ENCODE data around the gene KCNC1.
A peak's percentile ranks its signal among the peaks of the same experiment; 100 is the strongest.

Gene KCNC1

DNA sequence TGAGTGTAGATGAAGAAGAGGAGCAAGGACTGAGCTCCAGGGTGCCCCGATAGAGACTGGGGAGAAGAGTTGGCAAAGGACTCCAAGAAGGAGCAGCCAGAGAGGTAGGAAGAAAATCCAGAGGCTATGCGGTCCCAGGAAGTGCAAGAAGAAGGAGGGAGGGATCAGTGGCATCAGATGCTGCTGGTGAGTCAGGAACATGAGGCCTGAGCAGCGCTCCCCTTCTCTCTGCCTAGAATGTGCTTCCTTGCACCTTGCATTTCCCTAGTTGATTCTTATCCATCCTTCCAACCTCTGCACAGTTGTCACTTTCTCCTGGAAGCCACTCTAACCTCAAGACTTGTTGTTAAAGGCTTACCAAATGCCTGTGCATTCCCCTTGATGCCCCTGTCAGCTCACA, 21.3 kb downstream of the KCNC1 start:
- no peak for DNase-seq

DNA sequence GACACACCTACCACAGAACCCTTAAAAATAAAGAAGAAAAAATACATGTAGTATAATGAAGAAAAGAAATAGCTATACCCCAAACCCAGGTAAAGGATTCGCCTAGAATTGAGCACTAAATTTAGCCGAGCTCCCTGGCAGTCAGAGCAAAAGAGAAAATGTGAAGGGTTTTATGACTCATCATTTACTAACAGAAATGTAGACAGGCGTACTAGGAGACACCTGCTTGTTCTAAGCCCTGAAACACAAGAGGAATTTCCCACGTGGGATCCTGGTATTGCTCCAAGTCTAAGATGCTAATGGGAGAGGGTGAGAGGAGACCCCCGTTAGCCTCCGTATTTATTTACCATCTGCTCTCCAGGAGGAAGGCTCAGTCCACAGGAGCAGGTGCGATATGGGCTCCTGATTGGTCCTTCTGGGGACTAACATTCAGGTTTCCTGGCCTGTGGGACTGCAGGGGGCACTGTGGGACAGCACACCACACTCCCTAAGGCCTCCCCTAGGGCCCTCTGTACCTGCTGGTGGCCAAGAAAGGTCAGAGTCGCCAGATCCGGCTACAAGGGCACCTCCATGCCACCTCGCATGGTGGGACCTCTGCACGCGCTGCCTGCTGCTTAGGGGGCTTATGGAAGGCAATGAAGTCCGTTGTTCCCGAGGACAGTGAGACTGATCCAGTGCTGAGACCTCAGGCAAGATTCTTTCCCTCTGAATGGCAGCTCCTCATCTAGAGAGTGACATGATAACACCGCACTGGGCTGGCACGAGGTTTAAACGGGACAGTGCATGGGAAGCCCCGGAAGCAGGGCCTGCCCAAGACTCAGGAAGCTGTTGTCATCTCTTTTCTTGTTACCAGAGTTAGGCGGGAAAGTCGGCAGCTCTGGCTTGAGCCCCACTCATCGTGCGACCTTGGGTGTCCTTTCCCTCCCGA, 25.8 kb downstream of the KCNC1 start:
- peak; percentile 22 to 48 for DNase-seq

DNA sequence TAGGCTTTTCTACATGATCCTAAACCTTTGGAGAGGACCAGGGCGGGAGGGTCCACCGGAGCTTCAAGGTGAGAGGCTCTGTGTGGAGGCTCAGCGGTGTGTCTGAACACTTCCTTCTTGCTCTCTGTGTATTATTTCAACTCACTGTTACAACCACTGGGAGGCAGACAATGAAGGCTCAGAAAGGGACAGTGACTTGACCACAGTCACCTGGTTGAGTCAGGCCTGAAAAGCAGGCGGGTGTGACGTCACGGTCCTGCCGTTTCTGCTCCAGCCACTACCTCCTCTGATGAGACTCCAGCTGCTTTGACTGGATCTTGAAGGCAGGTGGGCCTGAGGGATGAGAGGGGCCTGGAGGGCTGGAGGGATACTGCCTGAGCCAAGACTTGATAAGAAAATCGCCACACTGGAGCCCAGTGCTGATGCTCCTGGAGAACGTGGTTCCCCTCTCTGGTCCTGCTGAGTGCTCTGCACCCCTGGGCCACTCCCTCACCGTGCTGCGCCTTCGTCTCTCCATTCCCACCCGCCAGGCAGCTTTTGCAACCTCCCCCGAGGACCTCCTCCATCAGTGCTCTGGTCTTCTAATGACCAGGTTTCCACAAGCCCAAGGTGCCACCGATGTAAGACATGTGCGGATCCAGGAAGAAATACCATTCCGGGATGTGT, 27.9 kb downstream of the KCNC1 start:
- DNase-seq, result no peak

DNA sequence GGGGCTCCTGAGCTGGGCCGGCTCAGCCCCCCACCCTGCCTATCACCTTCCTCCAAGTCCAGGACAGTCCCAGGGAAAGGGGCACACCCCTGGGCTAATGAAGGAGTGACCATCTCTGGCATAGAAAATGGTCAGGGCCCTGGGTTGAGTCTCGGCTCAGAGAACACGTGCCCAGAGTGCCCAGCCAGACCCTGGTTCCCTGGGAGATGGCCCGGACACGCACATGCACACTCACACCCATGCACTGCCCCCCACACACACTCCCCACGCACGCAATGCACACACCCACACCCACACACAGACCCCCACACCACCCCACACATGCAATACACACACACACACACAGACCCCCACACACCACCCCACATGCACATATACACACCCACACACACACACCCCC, 28.7 kb downstream of the KCNC1 start:
- DNase-seq, result no peak

DNA sequence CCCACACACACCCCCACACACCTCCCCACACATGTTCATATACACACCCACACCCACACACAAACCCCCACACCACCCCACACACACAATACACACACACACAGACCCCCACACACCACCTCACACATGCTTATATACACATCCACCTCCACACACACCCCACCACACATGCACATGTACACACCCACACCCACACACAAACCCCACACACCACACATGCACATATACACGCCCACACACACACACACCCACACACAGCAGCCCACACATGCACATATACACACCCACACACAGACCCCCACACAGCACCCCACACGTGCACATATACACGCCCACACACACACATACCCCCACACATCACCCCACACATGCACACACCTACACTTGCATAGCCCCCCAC, 29.1 kb downstream of the KCNC1 start:
- no peak for DNase-seq

DNA sequence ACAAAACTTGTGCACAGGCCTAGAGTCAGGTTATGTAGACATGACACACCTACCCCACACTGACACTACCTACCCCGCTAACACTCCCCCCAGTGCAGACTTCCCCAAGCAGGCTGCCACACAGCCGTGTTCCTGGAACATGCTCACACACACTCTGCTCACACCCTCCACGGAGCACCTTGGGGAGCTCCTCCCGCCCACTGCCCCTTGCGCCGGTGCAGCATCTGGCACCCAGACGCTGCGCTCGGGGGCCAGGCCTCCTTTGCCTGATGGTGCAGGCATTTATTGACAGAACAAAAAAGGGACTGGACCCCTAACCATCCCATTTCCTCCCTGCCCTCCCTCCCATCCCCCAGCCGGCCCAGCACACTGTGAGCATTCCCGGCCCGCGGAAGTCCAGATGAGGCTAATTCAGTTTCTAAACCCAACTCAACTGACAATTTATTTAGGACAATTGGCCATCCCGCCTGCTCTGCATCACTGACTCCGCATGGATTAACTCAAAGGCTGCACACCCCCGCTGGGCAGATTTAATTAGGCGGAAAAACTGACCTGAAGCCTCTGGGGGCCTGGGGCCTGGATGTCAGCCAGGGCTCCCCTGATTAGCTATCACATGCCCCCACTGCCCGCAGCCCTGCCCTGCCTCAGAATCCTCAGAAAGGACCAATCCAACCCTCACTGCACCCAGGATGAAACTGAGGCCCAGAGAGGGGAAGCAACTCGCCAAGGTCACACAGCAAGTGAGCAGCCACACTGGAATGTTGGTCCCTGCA, 30.1 kb downstream of the KCNC1 start:
- no peak for DNase-seq

DNA sequence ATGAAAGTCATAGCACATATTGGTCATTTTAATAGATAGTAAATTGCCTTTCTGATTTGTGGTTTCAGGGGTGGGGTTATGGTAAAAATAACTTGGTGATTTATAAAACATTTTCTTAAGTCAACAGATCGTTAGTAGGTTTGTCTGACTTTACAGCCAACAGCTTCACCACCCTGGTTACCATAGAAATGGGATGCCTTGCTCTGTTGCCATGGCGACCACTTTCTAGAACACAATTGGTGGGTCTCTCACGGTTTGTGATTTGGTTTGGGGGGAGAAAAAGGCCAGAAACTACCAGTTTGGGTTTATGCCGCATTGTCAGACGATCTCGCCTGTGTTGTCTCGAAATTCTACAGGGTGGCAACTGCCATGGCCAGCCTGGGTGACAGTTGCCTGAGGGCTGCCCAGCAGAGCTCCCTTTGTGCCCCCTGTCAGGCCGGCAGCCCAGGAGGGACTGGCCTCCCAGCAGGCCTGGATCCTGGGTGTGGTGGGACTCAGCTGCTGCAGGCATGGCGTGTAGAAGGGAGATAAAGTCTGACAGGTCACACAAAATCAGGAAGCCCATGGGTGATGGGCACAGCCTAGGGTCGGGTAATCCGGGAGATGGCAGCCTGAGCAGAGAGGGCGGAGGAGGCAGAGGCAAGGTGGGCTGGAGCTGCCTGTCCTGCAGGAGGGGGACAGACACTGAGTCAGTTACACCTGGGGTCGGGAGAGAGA, 30.9 kb downstream of the KCNC1 start:
- no peak for DNase-seq

DNA sequence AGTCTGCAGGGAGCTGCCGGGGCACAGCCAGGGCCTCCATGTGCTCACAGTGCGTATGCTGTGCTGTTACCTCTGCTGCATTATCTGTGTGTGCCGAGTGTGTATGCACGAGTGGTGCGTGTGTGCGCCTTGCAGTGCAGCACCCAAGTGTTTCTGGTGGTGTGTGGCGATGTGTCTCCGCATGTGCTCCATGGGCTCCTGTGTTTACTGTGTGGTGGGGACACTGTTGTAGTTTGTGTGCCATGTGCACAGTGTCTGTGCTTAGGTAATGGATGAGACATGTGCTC, 31.4 kb downstream of the KCNC1 start:
- DNase-seq, result no peak

DNA sequence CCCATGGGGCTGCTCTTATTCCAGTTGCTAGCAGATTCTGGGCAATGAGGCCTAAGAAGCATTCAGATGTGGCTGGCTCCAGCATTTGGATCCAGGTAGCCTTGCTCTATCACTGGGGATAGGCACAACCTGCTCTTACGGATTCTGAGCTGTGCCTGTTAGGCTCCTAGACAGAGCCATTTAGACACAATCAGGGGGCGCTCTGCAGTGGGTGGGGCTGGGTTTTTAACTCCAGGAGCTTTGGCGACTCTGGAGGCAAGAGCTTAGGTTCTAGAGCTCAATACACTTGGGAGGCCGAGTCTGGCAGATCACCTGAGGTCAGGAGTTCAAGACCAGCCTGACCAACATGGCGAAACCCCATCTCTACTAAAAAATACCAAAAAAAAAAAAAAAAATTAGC, 32.0 kb downstream of the KCNC1 start:
- DNase-seq, result no peak

DNA sequence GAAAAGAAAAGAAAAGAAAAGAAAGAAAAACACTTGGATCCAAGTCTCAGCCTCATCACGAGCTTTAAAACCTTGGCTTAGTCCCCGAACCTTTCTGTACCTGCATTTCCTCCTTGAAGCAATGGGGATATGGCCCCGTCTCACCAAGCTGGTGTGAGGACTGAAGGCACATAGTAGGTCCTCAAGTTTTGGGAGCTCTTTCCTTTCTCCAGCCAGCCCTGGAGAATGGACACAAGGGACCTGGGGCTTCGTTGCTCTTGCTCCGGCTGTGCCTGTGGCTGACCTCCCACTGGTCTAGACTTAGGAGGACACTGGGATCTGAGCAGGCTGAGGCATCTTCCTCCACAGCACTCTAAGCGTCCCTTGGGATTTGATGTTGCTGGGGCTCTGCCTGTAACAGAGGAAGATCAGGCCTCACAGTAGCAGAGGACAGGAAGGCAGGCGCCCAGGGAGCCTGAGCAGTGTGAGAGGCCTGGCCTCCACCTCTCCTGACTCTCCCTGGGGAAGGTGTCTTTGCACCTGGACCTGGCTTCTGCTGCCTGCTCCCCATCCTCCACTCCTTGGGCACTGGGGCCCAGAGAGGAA, 32.8 kb downstream of the KCNC1 start:
- no peak for DNase-seq

DNA sequence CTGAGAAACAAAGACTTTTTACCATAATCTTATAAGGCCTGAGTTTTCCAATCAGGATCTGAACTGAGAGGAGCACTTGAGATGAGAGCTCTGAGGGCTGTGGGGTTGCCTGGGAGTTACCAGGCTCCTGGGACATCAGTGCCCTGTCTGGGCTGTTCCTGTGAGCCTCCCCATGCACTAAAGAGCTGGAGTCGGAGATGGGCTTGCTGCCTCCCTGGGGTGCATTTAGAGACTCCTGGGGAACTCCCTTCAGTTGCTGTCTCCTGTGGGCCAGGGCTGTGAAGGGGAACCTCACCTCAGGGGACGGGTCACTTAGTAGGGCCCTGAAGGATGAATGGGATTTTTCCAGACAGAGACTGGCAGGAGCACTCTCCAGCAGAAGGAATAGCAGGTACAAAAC, 33.3 kb downstream of the KCNC1 start:
- DNase-seq, result no peak

DNA sequence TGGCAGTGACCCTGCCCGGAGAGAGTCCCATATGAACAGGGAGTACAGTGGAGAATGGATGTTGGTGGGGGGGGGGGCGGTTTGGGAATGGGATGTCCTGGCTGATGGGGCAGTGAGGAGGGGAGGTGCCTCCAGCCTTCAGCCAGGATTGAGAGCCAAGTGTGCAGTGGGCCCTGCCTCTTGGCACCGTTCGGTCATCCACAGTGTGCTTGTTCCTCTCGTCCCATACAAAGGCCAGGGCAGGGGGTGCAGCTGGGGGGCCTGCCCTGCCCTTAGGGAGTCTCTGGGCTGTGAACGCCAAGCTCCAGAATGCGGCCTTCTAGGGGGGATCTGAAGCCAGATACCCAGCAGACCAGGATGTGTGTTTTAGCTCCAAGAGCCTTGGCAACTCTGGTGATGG, 34.0 kb downstream of the KCNC1 start:
- DNase-seq, result no peak

DNA sequence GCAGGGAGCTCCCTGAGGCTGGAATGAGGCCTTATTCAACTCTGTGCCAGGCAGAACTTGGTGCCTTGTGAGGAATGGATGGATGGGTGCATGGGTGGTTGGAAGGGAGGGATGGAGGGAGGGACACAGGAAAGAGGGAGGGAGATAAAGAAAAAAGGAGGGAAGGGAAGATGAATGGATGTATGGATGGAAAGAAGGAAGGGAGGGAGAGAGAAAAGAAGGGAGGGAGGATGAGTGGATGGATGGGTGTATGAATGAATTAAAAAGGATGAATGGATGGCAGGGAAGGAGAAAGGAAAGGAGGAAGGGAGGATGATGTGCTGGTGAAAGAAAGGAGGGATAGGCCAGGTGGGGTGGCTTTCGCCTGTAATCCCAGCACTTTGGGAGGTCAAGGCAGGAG, 34.6 kb downstream of the KCNC1 start:
- DNase-seq, result no peak

DNA sequence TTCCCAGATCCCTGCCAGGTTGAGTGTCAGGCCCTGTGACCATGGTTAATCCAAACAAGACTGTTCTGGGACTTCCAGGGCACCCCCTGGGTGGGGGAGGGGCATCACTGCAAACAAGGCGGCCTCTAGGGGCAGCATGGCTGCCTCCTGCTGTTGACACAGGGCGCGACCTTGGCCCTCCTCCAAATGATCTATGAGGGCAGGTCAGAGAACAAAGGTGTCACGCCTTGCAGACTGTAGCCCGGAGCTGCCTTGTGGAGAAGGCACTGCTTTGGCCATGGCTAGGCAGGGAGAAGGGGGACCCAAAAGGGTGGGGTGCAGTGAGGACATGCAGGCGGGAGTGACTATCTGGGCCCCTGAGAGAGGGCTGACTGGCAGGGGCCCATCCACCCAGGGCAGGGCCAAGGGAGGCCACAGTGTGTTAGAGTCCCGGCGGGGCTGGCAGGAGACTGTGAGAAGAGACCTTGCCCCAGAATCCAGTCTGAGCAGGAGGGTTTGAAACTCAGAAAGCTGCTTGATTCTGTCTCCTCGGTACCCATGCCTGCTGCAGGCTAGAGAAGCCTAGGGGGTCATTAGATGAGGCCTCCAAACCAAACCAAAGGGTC, 35.6 kb downstream of the KCNC1 start:
- no peak for DNase-seq

DNA sequence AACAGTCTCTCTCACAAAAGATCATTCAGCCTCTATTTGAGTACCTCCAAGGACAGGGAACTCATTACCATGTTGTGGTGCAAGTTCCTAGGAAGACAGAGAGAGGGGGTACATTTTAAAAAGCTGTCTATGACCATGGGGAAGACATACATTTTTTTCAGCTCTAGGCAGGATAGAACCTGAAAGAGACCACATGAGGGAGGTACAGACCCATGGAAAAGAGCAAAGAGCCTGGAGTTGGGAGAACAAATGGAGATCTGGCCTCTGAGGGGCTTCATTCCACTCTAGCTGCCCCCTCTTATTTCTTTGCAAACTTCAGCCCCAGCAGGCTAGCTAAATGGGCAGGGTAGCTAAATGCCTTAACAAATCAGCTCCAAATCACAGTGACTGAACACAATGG, 36.3 kb downstream of the KCNC1 start:
- DNase-seq, result no peak

DNA sequence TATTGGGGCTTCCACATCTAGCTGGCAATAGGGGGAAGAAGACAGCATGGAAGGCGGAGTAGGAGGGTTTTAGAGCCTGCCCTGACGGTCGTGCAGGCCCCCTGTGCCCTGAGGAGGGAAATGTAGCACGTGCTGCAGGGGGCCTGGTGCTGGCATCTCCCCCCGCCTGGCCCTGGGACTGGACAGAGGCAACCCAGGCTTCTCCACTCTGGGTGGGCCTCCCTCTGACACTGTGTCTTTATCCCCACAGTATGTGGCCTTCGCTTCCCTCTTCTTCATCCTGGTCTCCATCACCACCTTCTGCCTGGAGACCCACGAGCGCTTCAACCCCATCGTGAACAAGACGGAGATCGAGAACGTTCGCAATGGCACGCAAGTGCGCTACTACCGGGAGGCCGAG, 36.8 kb downstream of the KCNC1 start:
- no peak for DNase-seq

DNA sequence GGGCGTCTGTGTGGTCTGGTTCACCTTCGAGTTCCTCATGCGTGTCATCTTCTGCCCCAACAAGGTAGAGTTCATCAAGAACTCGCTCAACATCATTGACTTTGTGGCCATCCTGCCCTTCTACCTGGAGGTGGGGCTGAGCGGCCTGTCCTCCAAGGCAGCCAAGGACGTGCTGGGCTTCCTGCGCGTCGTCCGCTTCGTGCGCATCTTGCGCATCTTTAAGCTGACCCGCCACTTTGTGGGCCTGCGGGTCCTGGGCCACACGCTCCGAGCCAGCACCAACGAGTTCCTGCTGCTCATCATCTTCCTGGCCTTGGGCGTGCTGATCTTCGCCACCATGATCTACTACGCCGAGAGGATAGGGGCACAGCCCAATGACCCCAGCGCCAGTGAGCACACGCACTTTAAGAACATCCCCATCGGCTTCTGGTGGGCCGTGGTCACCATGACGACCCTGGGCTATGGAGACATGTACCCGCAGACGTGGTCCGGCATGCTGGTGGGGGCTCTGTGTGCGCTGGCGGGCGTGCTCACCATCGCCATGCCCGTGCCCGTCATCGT, 37.3 kb downstream of the KCNC1 start:
- no peak for DNase-seq

DNA sequence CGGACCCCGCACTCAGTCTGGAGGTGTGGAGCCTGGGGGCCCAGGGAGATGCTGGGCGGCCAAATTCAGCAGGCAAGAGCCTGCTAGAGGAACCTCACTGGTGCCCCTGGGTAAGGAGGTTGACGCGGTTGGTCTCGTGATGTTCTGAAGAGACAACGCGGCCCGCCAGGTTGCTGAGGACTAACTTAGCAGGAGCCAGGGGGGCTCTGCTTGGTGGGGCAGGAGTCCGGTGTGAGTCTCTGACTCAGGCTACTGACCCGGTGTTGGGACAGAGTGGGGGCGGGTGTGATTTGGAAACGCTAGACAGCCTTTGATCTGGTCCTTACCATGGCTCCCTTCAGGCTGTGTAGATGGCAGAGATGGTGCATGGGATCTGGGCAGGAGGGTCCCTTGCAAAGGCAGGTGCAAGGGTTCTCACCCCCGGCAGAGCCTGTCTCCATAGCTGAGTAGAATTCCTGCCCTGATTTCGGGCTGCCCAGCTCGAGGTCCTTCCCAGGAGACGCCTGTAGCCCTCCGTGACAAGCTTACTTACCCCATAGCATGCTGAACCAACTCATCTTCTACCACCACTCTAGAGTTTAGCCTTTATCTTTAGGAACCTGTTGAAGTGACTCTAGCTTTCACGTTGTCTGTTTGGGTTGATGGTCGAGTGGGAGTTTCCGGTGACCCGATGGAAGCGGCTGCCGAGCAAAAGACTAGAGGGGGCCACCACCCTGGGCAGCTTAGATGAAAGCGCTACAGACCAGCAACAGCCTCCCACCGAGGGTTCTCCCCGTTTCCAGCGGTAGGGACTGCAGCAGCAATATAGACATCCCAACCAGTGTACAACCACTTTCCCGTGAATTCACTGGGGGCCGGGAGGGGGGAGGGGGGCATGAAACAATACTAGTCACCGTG, 38.4 kb downstream of the KCNC1 start:
- DNase-seq, result no peak

DNA sequence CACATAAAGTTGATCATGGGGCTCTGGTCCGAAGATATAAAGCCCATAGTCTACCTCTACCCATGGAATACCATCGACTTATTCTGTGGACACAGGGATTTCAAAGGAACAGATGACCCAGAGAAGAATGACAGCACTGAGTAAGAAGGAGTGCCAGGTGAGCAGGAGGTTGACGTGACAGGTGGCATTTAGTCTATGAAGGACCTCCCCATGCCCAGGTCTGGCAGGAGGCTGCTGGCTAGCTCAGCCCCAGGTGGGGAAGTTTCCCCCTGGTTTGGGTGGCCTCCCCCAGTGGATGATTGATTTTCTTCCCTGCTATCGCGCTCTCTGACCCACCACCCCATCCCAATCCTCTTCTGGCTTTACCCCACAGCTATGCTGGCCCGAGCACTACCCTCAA, 39.1 kb downstream of the KCNC1 start:
- no peak for DNase-seq

DNA sequence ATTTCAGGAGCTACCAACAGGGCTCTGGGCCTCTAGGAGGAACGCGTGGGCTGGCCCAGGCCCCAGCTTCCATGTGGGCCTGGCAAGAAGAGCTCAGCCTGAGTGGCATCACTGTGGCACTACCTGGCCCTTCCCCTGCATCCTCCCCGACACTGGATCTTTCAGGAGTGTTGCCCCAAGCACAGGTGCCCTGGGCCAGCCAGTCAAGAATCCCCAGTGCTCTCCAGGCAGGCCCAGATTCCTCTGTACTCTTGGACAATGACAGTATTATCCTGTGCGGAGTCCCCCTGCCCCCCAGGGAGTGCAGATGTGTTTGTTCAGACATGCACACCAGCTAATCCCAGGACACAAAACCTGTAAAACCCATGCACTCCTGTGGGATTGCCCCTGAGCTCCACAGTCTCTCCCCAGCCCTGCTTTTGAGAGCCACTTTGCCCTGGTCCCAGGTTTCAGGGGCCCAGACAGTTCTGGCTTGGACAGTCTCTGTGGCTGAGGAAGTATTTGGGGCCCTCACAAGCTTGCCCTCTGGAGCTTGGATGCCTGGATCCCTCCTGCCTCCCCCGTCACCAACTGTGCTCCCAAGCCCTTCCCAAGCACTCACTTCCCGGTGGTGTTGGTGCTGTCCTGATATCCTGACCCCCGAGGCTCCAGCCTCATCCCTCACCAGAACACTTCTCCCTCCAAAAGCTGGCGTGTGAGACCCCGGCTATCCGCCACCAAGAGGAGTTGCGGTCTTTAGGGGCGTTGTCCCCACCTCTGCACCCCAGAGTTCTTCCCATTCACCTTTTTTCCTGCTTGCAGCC, 39.9 kb downstream of the KCNC1 start:
- no peak for DNase-seq

Measured in NCI-H187 (cell line).